Bone marrow (tissue), 2 donors: ENCODE data around the gene NTHL1.

ENCODE experiments used
- DNase-seq, 2 donors: peaks; one replicate each; lab custom pipeline; 2025; lab: John Stamatoyannopoulos, UW

Gene NTHL1

DNA sequence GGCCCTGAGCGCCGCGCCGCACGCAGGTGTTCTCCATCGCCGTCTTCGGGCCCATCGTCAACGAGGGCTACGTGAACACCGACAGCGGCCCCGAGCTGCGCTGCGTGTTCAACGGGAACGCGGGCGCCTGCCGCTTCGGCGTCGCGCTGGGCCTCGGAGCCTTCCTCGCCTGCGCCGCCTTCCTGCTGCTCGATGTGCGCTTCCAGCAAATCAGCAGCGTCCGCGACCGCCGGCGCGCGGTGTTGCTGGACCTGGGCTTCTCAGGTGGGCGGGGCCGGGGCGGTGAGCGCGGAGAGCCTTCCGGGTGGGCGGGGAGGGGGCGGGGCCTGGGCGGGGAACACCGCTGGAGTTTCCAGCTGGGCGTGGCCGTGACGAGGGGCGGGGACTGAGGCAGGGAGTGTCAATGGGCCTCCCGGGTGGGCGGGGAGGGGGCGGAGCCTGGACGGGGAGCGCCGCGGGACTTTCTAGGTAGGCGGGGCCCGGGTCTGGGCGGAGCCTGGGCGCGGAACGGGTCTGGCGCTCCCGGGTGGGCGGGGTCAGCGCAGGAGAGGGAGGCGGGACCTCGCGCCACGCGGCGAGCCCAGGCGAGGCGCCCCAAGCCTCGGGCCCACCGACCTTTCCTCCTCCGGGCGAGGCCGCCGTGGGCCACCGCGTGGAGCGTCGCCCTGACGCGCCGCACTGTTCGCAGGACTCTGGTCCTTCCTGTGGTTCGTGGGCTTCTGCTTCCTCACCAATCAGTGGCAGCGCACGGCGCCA is 55.5 kb downstream of the NTHL1 start:
- peak; percentile 25 to 97 for DNase-seq

DNA sequence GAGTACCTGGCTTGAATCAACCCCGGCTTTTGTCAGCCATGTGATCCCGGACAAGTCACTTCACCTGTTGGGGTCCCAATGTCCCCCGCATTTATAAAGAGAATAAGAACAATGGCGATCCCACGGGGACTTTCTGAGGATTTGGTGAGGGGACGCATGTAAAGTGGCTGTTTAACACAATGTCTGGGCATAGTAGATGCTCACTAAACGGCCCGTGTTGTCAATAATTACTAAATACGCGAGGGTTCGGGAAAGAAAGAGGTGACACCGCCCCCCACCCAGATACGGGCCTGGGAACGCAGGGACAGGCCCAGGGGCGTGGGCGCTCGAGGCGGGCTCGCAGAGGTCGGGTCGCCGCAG is 56.1 kb downstream of the NTHL1 start:
- DNase-seq, result no peak

GRCh38 chr16:1991135-1991551 is 56.5 kb downstream of the NTHL1 start:
- DNase-seq, result peak; percentile 12 to 38

- no peak for DNase-seq
Observed at GRCh38 chr16:1990351-1991134, 57.1 kb downstream of the NTHL1 start.

GRCh38 chr16:1990101-1990350 is 57.6 kb downstream of the NTHL1 start:
- no peak for DNase-seq
